T-helper 22 cell (primary cell): ENCODE data around the gene IRF9.

Experiments
- DNase-seq: peaks from one replicate; pipeline ENCODE4 v3.0.0-alpha.2; 2020; ENCODE audit warnings: low read depth

IRF9 gene

DNA sequence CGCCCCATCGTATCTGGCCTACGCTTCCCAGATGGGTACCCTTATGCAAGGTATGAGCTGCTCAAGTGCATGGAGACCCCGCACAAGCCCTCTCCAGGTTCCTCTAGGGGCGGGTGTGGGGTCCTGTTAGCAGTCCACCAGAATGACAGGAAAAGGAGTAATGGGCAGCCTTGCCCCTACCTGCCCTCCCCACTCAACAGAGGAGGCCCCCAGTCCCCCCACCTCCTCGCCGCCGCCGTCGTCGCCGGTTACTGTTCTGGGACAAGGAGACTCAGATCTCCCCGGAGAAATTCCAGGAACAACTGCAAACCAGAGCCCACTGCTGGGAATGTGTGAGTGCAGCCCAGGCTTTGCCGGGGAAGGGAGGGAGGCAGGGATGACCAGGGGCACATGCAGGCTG lies 16.8 kb downstream of the IRF9 start:
- no peak for DNase-seq

DNA sequence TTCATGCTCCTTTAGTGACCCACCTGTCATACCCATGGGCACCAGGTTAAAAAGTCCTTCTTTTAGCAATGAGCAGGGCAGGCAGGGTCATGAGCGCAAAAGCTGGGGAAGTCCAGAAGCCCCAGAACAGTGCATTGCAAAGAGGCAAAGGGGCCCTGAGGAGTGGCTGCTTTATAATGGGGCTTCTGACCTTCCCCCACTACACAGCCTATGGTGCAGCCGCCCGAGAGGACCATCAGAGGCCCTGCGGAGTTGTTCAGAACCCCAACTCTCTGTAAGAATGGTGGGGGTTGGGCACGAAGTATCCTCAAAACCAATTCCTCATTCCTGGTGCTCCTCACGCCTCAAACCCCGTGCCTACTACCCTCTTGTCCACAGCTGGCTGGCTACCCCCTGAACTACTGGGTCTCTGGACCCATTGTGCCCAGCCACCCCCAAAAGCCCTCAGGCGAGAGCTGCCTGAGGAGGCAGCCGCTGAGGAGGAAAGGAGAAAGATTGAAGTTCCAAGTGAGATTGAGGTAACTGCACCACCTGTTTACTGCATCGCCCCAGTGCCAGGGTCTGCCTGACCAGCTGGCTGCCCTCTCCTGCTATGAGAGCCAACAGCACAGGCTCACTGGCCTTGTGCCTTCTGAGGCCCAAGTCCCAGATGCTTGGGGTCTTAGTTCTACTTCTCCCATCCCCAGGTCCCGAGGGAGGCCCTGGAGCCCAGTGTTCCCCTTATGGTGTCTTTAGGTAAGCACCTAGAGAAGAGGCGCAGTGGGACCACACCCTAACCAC lies 17.5 kb downstream of the IRF9 start:
- DNase-seq = no peak

DNA sequence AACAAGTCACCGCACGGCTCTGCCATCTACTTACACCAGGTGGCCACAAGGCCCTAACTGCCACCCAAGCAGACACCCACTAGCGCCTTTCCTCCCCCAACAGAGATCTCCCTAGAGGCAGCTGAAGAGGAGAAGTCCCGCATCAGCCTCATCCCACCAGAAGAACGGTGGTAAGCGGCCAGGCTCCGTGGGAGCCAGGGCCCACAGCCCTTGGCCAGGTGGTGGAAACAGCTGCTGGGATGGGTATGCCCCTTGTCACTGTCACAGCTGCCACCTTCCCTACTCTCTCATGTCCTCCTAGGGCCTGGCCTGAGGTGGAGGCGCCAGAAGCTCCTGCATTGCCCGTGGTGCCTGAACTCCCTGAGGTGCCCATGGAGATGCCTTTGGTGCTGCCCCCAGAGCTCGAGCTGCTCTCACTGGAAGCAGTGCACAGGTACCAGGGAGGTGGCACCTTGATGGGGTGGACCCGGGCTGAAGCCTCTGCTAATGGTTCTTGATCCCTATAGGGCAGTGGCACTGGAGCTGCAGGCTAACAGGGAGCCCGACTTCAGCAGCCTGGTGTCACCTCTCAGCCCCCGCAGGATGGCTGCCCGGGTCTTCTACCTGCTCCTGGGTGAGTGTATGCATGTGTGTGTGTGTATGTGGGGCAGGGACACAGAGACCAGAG lies 18.4 kb downstream of the IRF9 start:
- DNase-seq = no peak

DNA sequence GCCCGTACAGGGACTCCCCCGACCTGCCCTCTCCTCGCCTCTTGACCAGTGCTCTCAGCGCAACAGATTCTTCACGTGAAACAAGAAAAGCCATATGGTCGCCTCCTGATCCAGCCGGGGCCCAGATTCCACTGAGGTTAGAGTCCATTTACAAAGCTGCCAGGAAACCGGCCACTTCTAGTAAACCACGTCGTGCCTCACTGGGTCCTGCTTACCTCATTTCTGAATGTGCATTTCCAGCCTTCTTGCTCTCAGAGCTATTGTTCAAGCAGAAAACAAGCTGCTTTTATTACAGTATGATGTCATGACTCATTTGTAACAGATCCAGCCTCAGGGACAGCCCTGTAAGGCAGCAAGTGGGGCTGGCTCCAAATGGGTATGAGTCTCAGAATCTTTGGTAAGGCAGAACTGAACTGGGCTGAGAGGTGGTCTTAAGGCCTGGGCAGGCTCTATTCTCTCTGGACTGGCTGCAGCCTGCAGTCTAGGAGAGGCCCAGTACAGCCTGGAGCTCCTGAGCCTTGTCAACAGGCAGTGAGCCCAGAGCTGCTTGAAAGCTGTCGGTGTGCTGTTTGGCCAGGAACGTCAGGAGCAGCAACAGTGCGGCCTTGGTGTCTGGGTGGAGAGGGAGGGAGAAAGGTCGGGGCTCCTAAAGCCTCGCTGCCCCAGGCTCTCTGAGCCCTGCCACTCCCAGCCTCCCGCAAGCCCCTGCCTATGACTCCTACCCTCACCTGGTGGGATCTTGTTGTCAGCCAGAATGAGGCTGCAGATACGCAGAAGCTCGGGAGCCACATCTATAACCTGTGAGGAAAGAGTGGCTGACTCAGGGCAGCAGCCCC lies 19.1 kb downstream of the IRF9 start:
- no peak for DNase-seq

DNA sequence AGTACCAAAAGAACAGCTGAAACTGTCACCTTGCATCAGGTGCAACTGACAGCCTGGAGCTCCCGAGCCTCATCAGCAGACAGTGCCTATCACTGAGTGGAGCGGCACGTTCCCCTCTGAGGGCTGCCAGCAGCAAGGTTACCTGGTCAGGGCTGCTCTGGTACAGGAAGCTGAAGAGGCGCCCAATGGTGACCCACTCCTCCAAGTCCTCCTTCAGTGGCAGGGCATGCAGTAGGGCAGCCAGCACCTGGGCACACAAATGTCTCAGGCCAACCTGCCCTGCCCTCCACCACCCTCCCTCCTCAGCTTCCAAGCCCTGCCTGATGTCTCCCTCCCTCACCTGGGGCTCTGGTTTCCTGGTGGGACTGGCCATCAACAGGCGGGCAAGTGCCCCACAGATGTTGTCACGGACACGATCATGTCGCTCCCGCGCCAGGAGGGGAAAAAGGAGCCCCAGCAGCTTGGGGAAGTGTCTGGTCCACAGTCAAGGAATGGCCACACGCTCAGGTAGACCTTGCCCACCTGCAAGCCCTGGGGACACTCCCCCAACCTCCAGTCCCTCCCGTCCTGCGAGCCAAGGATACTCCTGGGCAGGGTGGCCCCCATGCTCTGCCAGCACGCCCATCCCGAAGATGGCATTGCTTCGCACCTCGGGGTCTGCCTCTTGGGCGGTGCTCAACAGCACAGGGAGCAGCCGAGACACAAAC lies 20.5 kb downstream of the IRF9 start:
- no peak for DNase-seq

DNA sequence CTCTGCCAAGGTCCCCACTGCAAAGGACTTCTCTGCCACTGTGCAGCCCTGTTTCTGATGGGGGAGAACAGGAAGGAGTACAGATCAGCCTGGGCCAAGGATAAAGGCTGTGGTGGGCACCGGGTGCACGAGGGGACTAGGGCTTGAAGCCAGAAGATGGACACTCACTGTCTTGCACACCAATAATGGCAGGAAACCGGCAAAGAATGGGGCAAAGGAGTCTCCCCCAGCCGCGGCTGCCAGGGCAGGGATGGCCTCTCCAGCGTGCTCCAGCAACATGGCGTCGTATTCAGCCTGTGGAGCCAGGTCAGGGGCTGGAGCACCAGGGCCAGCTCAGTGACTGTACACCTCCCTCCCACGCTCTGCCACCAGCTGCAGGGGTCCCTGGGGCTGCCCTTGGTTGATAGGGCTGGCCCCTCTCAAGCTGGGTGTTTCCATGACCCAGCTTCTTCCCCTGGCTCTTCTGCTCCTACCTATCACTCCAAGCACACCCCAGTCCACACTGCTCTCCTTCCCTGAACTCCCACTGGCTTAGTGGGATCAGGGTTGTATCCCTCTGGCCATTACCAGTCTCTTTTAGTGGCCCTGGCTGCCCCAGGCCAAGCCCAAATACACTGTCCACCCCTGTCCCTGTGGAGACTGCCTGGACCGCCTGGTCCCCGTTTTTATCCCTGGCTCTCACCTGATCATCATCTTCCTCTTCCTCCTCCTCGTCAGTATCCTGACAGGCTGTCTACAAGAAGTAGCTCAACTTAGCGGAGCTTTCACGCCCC lies 21.2 kb downstream of the IRF9 start:
- DNase-seq = no peak

DNA sequence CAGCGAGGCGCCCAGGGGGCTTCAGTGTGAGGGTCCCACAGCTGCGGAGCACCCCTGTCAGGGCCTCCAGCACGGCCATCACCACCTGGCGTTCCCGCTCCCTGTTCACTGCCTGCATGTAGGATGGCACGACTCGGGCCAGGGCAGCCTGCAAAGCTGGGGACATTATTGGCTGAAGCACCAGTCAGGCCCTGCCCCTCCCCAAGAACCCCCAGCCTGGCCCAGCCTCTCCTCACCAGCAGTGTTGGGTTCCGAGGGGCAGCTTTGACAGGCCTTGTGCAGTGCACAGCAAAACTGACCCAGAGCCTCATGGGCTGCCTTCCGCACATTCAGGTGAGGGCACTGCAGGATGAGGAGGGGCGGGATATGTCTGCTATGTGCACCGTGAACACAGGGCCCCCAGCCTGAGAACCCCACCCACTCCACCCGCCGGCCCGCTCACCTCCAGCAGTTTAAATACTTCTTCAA lies 22.0 kb downstream of the IRF9 start:
- DNase-seq = no peak

DNA sequence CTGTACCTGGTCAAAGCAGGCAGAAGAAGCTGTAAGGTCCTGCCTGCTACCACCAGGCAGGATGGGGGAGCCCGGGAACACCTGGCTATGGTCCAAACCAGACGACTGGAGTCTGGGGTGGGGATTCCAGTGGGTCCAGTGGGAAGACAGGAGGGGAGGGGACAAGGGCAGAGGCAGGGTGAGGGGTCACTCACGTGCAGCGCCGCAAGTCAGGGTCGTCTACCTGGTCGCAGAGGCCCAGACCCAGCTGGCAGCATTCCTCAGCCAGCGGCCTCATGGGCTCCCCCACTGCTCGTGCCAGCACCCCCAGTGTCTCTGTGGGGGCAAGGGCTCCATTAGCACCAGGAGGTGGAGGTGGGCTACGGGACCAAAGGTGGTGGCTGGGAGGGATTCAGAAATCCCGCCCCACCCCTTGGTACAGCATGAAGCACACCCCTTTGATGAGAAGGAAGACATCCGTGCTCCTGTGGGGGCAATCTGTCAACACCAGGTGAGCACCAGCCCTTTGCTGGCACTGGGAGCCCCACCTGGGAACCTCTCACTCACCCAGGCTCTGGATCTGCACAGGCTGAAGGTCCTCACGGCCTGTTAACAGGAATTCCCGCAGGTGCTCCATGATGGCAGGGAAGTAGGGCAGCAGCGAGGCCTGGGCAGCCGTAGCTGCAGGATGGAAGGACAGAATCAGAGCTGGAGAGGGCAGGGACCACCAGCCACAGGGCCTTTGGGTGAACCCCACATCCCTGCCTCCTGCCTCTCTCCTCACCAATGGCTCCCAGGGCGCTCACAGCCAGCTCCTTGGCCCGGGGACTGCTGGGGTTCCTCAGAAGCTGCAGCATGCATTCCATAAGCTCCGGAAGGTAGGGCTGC lies 23.3 kb downstream of the IRF9 start:
- no peak for DNase-seq

DNA sequence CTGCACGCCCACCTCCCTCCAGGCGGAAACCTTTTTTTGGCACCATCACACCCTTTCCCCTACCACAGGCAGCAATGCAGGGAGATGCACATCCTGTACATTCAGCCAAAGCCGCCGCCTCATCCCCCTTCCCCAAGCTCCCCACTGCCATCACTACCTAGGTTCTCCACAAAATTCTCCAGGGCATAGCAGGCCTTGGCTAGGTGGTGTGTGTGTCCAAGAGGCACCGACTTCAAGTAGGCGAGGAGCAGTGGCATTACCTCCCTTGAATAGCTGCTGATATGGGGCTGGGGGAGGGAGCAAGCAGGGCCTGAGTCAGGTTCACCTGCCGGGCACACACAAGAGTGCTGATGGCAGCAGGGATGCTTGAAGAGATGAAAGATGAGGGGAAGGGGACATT lies 24.0 kb downstream of the IRF9 start:
- DNase-seq = no peak

DNA sequence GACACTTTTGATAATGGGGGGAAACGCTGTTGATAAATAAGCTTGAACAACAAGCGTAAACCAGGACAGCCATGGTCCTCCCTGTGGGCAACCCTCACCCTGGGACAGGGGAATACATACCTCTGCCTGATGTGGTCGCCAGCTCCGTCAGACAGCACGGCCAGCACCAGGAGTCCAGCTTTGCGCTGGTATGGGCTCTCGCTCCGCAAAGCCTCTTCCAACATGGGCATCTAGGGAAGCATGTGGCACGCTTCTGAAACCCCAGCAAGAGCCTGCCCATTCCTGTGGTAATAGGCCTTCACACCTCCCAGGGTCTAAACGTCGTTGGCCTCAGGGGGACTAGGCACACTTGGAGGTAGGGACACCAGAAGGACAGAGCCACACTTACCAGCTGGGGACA lies 24.7 kb downstream of the IRF9 start:
- DNase-seq = no peak

DNA sequence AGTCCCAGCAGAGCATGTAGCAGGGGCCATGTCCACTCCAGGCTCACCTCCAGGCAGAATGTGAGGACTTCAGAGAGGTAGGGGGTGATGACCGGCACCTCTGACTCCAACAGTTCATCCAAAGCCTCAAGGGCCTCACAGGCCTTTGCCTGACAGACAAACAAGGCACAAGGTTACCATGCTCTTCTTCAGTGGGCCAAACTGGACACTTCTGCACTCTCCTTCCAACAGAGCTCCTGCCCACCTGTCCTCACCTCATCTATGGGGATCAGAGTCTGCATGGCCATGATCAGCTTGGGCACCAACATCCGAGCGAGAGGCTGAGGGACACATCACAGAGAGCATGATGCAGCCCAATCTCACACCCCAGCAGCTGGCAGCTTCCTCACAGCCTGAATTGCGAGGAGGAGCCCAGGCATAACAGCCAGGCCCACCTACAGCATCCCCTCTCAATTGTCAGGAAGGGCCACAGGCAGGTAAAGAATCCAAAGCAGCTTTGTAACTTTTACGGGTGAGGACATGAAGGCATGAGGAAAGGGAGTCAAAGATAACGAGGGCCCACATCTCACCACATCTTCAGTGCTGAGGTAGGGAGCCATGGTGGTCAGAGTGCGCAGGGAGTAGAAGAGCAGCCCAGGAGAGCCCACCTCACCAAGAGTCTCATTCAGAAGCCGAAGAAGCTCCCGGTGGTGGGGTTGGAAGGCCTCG lies 25.9 kb downstream of the IRF9 start:
- DNase-seq = no peak

DNA sequence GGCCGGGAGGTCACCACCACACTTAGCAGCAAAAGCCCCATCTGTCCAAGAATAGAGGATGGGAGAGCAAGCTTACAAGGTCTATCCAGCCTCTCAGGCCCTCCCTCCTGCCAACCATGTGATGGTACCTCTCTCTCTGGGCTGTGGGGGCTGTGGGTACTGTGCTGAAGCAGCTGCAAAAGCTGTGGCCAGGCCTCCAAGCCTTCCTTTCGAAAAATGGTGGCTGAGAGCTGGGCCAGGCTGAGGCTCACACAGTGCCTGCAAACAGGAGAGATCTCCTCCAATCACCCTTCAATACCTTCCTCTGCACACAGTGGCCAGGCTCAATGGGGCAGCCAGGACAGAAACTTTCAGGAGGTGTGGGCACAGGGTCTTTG lies 26.5 kb downstream of the IRF9 start:
- DNase-seq = no peak

DNA sequence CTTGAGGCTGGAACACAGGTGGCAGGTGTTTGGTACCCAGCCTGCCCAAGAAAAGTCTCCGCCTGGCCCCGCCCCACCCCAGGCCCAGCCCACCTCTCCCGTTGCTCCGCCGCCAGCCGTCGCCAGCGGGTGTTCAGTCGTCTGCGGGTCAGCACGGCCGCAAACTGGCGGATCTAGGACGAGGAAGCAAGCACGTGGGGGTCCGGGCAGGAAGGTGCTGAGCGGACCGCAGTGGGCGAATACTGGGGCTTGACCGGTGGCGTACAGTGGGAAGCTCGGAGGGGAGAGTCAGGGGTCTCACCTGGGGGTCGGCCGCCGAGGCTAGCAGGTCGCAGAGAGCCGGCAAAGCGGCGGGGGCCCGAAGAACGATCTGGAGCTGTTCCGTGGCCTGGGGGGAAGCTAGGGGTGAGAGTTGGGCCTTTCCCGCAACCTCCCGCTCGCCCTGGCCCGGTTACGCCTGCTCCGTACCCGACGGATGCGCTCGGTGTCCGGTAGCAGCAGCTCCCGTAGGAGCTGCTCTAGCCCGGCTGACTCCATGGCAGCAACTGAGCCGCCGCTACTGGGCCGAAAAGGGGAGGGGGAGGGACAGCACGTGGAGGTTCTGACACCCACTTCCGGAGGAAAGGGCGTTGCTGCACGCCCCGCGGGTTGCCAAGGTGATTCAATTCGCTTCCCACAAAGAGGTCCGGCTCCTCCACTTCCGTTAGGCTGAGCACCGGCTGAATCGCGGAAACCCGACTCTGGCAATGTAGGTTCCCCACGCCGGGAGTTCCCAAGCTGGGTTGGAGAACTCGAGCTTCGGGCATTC lies 27.4 kb downstream of the IRF9 start, which contains the start of gene IPO4:
Gene IPO4, minus strand, starts transcription at position 566 of the 808 bp plus-strand sequence. Its CDS starts 29 bp downstream, at position 537.
- DNase-seq = peak; percentile 94

DNA sequence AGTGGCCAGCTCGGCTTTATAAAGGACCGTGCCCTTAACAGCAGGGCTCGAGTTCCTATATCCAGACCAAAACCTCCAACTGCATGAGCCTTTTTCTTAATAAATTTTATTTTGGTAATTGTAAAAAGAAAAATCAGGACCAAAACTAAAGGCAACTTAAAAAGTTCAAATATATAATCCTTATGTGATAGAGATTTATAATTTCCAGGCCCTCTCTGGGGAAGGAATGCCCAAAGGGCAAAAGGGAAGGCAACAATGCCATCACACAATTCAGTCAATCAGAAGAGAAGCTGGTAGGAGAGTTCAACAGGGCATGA lies 28.0 kb downstream of the IRF9 start:
- no peak for DNase-seq

DNA sequence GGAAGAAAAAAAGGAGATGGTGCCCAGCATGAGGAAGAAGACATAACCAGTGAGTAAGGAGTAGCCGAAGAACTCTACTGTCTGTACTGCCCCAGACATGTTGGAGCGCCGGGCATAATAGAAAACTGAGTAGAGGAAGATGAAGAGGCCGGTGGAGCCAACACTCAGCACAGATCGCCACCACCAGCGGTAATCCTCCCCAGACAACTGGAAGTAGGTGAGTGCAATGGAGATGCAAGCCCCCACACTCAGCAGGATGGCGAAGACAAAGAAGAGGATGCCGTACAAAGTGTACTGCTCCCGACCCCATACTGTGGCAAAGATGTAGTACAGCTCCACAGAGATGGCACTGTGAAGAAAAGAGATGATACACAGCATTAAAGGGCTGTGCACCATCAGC lies 28.4 kb downstream of the IRF9 start:
- no peak for DNase-seq

DNA sequence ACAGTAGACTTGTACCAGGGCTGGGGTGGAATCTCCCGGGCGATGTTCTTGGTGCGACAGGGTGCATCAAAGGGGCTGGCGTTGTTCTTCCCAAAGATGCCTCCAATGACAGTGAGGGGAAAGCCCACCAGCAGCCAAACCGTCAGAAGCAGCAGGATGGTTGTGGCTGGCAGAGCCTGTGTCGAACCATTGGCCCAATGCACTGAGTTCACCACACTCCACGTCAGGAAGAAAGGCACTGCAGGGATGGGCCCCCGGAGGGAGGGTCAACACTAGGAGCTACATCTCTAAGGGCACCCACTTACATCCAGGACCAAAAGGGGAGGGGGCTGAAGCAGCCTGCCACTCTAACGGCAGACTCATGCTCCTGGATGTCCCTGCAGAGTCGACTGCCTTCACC lies 29.4 kb downstream of the IRF9 start:
- DNase-seq = no peak

DNA sequence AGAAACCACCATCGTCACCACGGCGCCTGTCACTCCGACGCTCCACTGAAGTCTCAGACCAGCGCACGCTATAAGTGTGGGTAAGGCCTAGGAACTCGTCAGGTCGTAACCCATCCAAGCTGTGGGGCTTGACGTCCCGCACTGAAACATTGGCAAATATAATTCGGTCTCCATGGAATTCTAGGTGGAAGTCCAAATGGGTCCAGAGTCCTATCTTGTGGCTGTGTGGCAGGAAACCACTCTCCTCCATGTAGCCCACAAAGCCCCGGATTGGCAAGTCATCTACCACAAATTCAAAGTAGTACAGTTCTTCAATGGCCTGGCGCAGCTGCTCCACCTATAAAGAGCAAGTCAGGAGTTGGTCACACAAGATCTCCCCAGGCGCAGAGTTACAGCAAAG lies 31.9 kb downstream of the IRF9 start:
- no peak for DNase-seq

DNA sequence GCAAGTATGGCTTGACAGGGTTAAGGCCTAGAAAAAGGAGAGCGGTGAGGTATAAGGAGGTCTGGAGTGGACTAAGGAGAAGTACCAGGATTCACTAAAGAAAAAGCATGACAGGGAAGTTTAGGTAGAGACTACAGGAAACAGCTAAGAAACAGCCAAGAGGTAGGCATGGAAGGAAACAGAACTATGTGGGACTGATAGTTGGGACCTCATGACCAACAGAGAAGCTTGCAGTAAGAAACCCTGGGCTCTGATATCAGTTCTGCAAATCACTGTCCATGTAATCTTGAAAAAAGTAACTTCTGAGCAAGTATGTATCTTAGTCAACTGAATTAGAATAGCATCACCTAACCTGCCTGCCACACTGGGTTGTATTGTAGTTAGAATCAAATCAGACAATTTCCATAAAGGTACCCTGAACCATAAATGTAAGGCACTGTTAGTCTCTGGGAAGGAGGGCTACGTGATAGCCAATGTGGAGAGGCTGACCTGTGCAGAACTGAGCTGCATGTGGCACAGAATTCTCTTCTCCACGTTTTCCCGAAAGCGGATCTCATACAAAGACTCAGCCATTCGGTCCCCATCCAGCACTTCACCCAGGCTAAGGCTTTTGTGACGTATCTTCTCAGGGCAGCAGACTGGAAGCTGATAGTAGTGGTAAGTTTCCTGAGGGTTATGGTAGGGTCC lies 33.3 kb downstream of the IRF9 start:
- DNase-seq = no peak

DNA sequence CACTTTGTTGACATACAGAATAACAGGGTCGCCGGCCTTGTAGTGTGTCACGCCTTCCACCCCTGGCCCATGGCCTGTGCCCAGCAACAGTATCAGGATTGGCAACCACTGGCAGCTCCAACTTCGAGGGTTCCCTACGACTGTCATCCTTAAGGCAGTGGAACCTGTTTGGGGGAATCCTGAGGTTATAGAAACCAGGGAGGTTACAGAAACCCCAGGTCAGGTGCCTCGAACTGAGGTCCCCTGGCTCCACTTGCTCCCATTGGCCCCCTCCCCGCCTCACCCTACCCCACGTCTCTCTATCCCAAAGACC lies 33.8 kb downstream of the IRF9 start:
- DNase-seq = no peak
